GM12873 (cell line): ENCODE measurements around the gene STARD3.

Experiments used
- CTCF ChIP-seq: IDR thresholded peaks from 2 replicates; pipeline ENCODE4 v1.5.1; 2012; ENCODE audit warnings: low read depth, mild to moderate bottlenecking, moderate library complexity, low read length, control low read depth; ENCODE audit not compliant: insufficient read depth; ENCODE audit errors: missing control alignments

The STARD3 gene

GRCh38 chr17:39666231-39666600, 29.3 kb downstream of the STARD3 start:
- no peak for TF ChIP-seq CTCF

- TF ChIP-seq CTCF = no peak
These were observed 29.8 kb downstream of the STARD3 start for GRCh38 chr17:39666601-39667261.

GRCh38 chr17:39667262-39667944, 30.5 kb downstream of the STARD3 start:
- TF ChIP-seq CTCF = no peak

GRCh38 chr17:39667945-39668924, 31.3 kb downstream of the STARD3 start, which contains the start of gene PNMT:
Gene PNMT (plus strand): TSS chr17:39668453. CDS start chr17:39668476, 23 bp downstream.
- TF ChIP-seq CTCF = peak; percentile 71

GRCh38 chr17:39669897-39670735, 33.2 kb downstream of the STARD3 start:
- no peak for TF ChIP-seq CTCF

- no peak for TF ChIP-seq CTCF
These were observed 33.8 kb downstream of the STARD3 start for GRCh38 chr17:39670746-39671145.
